Stimulated activated CD8-positive, alpha-beta memory T cell treated with anti-CD3 and anti-CD28 coated beads, Interleukin-7, amount 100 ng/mL, for 24 hours (primary cell): ENCODE measurements around the gene TADA2B.
A peak's percentile ranks its signal among the peaks of the same experiment; 100 is the strongest.
"Not testable (repeated sequence)": the region's sequence is repeated elsewhere in the genome, so short reads cannot be mapped to it uniquely, and the experiment has no call there.

Source experiments
- DNase-seq: peaks from one replicate; pipeline ENCODE4 v3.0.0-alpha.2; 2020; ENCODE audit warnings: low read depth

Gene TADA2B

GRCh38 chr4:7059662-7060061 lies 16.5 kb downstream of the TADA2B start:
- DNase-seq = no peak

DNA sequence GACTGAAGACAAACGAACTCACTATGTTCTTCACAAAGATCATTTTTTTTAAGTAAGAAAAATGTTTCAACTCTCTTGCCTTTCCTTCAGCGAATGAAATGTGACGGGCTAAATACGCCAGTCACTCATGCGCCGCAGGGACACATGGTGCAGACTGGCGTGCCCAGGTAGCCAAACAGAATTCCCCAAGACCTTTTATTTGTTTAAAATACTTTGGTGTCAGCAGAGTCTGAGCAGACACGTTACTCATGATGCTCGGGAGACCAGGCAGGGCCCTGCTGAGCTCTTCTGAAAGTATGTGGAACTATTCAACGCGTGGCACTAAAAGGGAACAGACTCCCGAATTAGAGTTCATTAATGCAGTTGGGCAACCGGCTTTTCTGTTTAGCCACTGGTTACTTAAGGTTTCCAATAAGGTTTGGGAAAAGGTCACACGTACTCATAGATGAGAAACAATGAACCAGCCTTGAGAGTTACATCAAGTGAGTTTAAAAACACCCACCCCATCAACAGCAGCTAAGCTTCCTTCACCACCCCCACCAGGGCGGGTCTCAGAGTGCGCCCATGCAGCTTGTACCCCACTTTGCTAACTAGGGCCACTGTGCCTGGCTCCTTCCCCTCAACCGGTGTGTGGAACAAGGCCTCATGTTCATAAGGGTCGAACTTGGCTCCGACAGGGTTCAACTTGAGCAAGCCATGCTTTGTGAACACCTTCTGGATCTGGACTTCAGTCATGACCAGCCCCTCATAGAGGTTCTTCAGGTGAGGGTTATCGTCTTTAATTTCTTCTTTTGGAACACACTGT lies 17.4 kb downstream of the TADA2B start:
- DNase-seq = no peak

GRCh38 chr4:7061815-7062214 lies 18.6 kb downstream of the TADA2B start:
- DNase-seq = no peak

DNA sequence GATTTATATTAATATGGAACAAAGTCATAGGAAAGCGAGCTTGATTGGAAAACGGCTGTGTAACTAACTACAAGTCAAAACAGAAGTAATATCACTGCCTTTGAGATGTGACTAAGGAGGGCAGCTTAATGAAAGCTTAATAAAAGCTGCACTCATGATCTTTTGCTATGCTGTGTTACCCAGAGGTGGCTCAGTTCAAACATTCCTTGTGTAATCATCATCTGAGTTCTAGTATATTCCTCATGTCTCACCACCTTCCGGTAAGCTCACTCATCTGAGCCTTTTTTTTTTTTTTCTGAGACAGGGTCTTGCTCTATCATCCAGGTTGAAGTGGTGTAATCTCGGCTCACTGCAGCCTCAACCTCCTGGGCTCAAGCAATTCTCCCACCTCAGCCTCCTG lies 19.6 kb downstream of the TADA2B start:
- no peak for DNase-seq

- DNase-seq = no peak
Observed at GRCh38 chr4:7063362-7063761, 20.2 kb downstream of the TADA2B start.

GRCh38 chr4:7066006-7066405 lies 22.8 kb downstream of the TADA2B start:
- DNase-seq = no peak

- DNase-seq = no peak
Observed at GRCh38 chr4:7066493-7066892, 23.3 kb downstream of the TADA2B start.

- DNase-seq = no peak
Observed at GRCh38 chr4:7067126-7067451, 23.9 kb downstream of the TADA2B start.

GRCh38 chr4:7067452-7068278 lies 24.5 kb downstream of the TADA2B start, which contains the start of gene GRPEL1:
GRPEL1 (minus strand) TSS chr4:7068064; CDS start chr4:7068032, 32 bp downstream.
- peak; percentile 100 for DNase-seq

GRCh38 chr4:7068279-7068842 lies 25.2 kb downstream of the TADA2B start:
- DNase-seq = no peak

DNA sequence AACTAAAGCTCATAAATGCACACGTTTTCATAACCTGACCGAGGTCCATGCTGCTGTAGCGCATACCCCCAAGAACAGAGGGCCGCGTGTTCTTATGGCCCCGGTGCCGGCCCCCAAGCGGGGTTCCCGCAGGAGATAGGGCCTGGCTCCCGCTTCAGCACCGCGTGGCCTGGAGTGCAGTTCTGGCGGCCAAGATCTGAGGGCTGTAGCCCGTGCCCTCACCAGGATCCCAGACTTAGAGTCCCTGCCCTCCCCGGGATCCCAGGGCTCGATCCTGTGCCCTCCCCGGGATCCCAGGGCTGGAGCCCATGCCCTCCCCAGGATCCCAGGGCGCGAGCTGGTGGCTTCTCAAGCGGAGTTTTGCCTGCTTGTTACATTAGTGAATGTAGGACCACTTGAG lies 25.7 kb downstream of the TADA2B start:
- DNase-seq = no peak

DNA sequence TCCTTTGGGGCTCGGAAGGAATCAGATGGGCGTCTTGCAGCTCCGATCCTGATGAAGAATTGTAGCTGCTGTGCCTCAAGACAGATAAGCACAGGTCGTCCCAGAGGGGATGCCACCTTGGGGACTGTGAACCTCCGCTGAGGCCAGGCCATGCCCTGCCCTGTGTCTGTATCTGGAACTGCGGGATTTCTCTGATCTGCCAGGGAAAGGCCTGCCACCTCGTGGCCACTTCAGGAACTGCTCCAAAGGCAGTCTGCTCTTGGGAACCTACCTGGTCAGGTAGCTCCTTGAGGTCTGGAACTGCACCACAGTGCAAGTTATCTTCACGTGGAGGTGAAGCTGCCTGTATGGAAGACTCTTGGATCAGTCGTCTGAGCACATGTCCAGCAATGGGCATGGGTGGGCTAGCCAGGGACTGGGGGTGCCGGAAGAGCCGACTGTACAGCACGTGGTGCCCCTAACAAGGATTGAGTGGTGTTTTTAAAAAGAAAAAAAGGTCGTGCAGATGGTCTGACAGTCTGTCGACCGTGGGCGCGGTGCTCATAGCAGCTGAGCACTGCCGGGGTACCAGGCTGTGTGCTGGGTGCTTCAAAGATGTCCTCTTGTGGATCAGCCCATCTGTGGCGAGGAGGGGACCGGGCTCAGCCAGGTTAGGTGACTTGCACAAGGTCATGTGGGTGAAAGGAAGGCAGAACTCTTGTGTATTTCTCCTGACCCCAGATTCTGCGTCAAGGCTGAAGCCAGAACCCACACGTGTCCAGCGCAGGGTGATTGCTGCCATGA lies 27.7 kb downstream of the TADA2B start:
- DNase-seq = peak; percentile 80

- DNase-seq = no peak
Observed at GRCh38 chr4:7073059-7073458, 29.9 kb downstream of the TADA2B start.

- DNase-seq = no peak
Observed at GRCh38 chr4:7073526-7074390, 30.6 kb downstream of the TADA2B start.

DNA sequence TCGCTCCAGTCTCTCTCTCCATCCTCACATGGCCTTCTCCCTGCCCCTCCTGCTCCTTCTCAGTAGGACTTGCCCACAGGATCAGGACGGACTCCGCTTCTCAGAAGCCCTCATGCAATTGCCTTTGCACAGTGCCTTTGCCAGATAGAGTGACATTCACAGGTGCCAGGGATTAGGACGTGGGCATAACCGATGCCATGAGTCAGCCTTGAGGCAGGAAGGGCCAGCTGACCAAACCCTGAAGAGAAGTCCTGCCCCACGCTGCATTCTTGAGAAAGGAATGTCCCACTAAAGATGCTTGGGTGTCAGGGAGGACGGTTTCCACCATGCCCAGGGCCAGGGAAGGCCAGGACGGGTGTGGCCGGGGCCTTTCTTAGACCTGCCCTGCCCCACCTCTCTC lies 31.3 kb downstream of the TADA2B start:
- DNase-seq = no peak

DNA sequence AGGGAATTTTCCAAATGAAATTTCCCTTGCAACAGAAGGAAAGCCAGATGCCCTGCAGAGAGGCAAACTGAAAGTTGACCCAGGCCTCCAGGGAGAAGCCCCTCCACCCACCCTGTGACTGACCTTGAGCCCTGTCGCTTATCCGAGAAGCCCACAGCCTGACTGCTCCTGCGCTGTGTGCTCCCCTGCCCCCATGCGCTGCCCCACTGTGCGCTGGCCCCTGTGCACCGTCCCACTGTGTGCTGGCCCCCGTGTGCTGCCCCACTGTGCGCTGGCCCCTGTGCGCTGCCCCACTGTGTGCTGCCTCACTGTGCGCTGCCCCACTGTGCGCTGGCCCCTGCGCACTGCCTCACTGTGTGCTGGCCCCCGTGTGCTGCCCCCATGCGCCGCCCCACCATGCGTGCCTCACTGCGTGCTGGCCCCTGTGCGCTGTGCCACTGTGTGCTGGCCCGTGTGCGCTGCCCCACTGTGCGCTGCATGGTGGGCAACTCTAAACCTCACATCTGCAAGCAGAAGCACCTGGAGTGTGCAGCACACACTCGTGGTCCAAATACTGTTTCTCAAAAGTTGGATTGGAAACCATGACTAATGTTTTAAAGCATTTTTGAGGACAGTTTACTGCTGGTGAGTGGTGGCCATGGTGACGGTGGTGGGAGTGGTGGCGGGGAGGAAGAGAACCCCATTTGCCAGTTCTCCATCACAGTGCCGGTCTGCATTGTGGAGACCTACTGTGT lies 33.0 kb downstream of the TADA2B start:
- DNase-seq = no peak

- DNase-seq = no peak
Observed at GRCh38 chr4:7076696-7077082, 33.5 kb downstream of the TADA2B start.

- DNase-seq = no peak
Observed at GRCh38 chr4:7077371-7077770, 34.2 kb downstream of the TADA2B start.

DNA sequence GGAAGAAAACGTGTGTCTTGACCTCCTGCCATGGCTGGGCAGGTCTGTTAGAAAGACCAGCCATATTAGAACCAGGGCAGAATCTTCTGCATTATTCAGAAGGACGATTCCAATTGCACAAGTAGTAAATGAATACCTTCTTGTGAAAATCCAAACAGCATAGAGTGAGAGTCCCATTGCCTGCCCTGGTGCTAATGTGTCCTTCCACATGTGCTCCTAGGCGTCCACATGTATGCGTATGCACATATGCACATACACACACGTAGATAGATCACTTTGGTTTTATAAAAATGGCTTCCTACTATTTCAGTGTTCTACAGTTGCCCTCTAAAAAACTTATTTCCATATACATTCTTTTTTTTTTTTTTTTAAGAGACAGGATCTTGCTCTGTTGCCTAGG lies 34.9 kb downstream of the TADA2B start:
- no peak for DNase-seq

- not testable (repeated sequence) for DNase-seq
Observed at GRCh38 chr4:7079483-7079882, 36.3 kb downstream of the TADA2B start.

- not testable (repeated sequence) for DNase-seq
Observed at GRCh38 chr4:7079909-7080308, 36.7 kb downstream of the TADA2B start.
